ENCODE results near the gene MFN2. TPM values are rescaled to one million over a fixed set of nuclear protein-coding genes. Genes with fewer than 3 reads are reported as not detected.
"Not testable (repeated sequence)": the region's sequence is repeated elsewhere in the genome, so short reads cannot be mapped to it uniquely, and the experiment has no call there.

Gene MFN2
- total RNA-seq, 1 donor from 2014 or later: 68.6 TPM

- intact Hi-C loops (cut with DNase I): no loop called here
- no peak for ATAC-seq
- DNase-seq (ENCODE audit: low spot score): no peak
Measured at GRCh38 chr1:12012560-12013316, 32.5 kb downstream of the MFN2 start.

- ATAC-seq (no peak), DNase-seq (ENCODE audit: low spot score) (no peak)
- intact Hi-C loops (cut with DNase I): no loop called here
Measured at GRCh38 chr1:12014141-12014991, 34.1 kb downstream of the MFN2 start.

GRCh38 chr1:12015001-12015491, 34.8 kb downstream of the MFN2 start:
- DNase-seq (ENCODE audit: low spot score) (no peak), ATAC-seq (no peak)
- intact Hi-C loops (cut with DNase I): no loop called here

- DNase-seq (ENCODE audit: low spot score): no peak
- intact Hi-C loops (cut with DNase I): no loop called here
- ATAC-seq: no peak
Measured at GRCh38 chr1:12015499-12015898, 35.3 kb downstream of the MFN2 start.

GRCh38 chr1:12016182-12016581, 35.9 kb downstream of the MFN2 start:
- DNase-seq (ENCODE audit: low spot score): no peak
- intact Hi-C loops (cut with DNase I): no loop called here
- no peak for ATAC-seq

- DNase-seq (ENCODE audit: low spot score) (no peak), ATAC-seq (no peak)
- intact Hi-C loops (cut with DNase I): no loop called here
Measured at GRCh38 chr1:12019858-12020509, 39.7 kb downstream of the MFN2 start.

- DNase-seq (ENCODE audit: low spot score): no peak
- intact Hi-C loops (cut with DNase I): no loop called here
- ATAC-seq: no peak
Measured at GRCh38 chr1:12021616-12022015, 41.4 kb downstream of the MFN2 start.

- no peak for DNase-seq (ENCODE audit: low spot score)
- intact Hi-C loops (cut with DNase I): no loop called here
Measured at GRCh38 chr1:12022036-12022435, 41.8 kb downstream of the MFN2 start.

GRCh38 chr1:12026586-12026985, 46.3 kb downstream of the MFN2 start:
- DNase-seq (ENCODE audit: low spot score): no peak
- ATAC-seq: no peak
- intact Hi-C loops (cut with DNase I): no loop called here

More at GRCh38 chr1:12022036-12022435, 41.8 kb downstream of the MFN2 start:
- no peak for ATAC-seq

GRCh38 chr1:12028248-12028647, 48.0 kb downstream of the MFN2 start:
- no peak for DNase-seq (ENCODE audit: low spot score)
- no peak for ATAC-seq
- intact Hi-C loops (cut with DNase I): no loop called here

GRCh38 chr1:12028957-12029511, 48.8 kb downstream of the MFN2 start:
- ATAC-seq: no peak
- intact Hi-C loops (cut with DNase I): no loop called here

GRCh38 chr1:12029720-12030339, 49.6 kb downstream of the MFN2 start:
- ATAC-seq (no peak), DNase-seq (ENCODE audit: low spot score) (no peak)
- intact Hi-C loops (cut with DNase I): no loop called here

More at GRCh38 chr1:12028957-12029511, 48.8 kb downstream of the MFN2 start:
- no peak for DNase-seq (ENCODE audit: low spot score)

GRCh38 chr1:12031039-12031980, 51.1 kb downstream of the MFN2 start:
- peak; percentile 71 for DNase-seq (ENCODE audit: low spot score)
- peak; percentile 61 for ATAC-seq
- intact Hi-C loops (cut with DNase I): no loop called here

- no peak for DNase-seq (ENCODE audit: low spot score)
- intact Hi-C loops (cut with DNase I): no loop called here
- peak; percentile 66 for ATAC-seq
Measured at GRCh38 chr1:12032161-12032621, 51.9 kb downstream of the MFN2 start.

GRCh38 chr1:12033441-12033840, 53.2 kb downstream of the MFN2 start:
- ATAC-seq; intact Hi-C loops (cut with DNase I); DNase-seq (ENCODE audit: low spot score): not testable (repeated sequence)

GRCh38 chr1:12034381-12034801, 54.1 kb downstream of the MFN2 start:
- intact Hi-C loops (cut with DNase I): no loop called here
- DNase-seq (ENCODE audit: low spot score) (peak; percentile 84), ATAC-seq (peak; percentile 59)

- ATAC-seq (peak; percentile 53), DNase-seq (ENCODE audit: low spot score) (no peak)
- intact Hi-C loops (cut with DNase I): no loop called here
Measured at GRCh38 chr1:12035312-12035711, 55.1 kb downstream of the MFN2 start.

All from sciatic nerve (tissue), 2 donors.